CD4-positive, alpha-beta T cell treated with Interleukin-6 for 4 hours (primary cell): ENCODE results near the gene SATL1.
A peak's percentile ranks its signal among the peaks of the same experiment; 100 is the strongest.
"Not testable (repeated sequence)": the region's sequence is repeated elsewhere in the genome, so short reads cannot be mapped to it uniquely, and the experiment has no call there.

Experiments used
- DNase-seq: peaks from one replicate; pipeline ENCODE4 v3.0.0-alpha.2; 2020; ENCODE audit warnings: mixed read lengths

The SATL1 gene, protein sequence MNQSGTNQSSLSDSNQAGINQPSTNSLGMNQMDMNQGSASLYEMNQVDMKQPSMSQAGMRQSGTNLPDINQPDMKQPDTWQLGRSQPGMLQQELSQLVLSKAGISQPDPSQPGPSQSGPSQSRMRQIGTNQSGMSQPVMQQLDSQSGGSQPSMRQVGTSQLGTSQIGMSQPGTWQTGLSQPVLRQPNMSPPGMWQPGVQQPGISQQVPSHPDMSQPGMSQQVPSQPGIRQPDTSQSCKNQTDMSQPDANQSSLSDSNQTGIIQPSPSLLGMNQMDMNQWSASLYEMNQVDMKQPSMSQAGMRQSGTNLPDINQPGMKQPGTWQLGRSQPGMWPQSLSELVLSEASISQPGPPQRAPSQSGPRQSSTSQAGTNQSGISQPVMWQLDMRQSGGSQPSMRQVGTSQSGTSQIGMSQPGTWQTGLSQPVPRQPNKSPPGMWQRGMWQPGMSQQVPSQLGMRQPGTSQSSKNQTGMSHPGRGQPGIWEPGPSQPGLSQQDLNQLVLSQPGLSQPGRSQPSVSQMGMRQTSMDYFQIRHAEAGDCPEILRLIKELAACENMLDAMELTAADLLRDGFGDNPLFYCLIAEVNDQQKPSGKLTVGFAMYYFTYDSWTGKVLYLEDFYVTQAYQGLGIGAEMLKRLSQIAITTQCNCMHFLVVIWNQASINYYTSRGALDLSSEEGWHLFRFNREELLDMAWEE

DNA sequence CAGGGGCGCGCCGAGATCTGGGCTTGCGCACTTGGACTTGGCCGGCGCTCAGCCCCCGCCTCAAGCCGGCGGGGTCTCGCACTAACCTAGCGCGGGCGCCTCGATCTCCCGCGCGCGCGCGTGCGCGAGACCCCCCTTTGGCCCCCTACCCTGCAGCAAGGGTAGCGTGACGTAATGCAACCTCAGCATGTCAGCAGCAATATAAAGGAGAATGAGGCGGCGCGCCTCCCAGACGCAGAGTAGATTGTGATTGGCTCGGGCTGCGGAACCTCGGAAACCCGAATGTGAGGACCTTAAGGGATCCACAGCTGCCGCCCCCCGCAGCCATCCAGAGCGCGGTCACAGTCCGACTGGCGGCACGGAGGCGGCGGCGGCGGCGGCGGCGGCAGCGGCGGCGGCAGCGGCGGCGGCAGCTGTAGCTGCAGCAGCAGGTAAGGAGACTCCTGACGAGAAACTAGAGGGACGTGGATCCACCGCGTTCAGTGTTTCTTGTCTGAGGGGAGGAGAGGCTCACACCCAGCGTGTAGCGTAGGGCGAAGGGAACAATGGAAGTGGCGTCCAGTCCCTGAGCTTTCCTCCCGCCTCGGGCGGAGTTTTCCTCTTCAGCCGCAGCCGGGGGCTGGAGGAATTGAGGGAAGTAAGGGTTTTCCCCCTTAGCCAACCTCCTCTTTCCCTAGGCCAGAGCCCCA, at the start of gene SATL1, which contains the start of gene ZNF711:
Gene SATL1, minus strand, starts transcription at position 19 of the 689 bp plus-strand sequence. CDS start 134,811 bp downstream, outside the sequence.
Gene ZNF711, plus strand, starts transcription at position 231 of the 689 bp plus-strand sequence. CDS start 3,582 bp downstream, outside the sequence.
- DNase-seq, result peak; percentile 45

DNA sequence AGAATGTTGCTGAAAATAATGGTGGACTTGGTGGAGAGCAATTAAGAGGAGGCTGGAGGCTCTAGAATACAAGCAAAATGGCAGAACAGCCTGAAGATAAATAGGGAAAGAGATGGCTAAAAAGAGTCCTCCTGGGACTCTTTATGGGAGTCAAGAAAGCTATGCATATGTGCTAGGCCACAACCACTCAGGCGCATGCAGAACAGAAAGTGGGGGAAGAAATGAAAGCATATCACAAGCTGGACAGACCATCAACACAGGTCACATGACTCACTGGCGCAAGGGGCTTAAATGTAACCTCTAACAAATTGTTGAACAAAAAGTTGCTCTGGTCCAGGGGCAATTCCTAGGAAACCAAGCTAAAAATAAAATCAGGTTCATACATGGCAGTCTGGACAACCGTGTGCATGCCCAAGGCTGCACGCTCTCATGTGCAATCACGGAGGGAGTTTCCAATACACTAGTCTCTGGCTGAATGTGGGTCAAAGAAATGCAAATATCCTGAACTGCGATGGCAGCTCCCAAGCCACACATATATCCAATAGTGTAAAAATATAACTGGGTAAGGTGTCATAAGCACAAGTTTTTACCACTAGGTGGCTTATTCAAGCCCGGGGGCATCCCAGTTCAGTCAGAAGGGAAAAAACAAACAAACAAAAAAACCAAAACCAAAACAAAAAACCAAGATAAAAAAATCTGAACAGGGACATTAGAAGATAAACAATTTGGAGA, 45.6 kb upstream of the SATL1 start:
- no peak for DNase-seq

DNA sequence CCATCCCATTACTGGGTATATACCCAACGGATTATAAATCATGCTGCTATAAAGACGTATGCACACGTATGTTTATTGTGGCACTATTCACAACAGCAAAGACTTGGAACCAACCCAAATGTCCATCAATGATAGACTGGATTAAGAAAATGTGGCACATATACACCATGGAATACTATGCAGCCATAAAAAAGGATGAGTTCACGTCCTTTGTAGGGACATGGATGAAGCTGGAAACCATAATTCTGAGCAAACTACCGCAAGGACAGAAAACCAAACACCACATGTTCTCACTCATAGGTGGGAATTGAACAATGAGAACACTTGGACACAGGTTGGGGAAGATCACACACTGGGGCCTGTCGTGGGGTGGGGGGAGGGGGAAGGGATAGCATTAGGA, 41.7 kb upstream of the SATL1 start:
- not testable (repeated sequence) for DNase-seq

DNA sequence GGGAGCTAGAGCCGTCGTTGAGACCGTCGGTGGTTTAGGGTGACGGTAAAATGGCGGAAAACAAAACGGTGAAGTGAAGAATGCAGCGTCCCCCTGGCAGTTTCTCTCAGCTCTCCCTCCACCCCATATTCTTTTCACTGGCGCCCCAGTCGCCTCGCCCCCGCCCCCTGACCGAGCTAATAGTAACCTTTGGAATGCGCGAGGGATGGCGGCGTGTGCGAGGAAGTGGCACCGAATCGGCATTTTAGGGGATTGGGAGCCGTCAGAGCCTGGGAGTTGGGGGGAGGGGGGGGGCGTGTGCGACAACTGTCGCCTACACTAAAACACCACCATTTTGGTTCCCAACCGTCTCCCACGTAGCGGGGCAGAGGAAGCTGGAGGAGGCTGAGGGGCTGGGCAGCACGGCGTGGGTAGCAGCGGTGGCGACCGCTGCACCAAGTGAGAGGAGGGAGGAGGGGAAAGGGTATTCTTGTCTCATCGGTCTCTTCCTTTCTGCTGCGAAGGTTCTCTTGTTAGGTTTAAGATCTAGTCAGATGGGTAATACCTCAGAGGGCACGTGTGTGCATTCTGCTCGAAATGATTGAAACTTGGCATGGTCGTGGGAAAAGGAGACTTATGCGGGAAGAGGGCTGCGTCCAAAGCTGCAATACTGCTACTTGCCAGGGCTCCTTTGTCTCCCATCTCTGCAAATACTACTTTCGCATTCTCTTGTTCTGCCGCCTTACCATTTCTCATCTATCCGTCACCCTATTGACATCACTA, 1.1 kb upstream of the SATL1 start:
- DNase-seq, result peak; percentile 2

DNA sequence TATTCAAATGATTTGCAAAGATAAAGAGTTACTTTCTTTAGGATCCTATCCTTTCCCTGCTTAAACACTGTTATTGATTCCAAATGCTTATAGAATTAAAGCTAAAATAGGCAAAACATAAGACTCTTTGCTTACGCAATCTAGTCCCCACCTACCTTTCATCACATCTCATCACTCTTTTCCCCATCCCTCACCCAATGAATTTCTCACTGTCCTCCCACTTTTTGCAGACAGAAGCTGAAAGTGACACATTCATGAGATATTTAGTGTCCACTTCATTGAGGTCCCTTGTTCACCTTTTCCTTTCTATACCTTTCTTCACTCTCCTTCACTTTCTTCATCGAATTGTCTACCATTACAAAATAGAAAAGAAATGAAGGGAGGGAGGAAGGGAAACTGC, 424 bp downstream of the SATL1 start:
- DNase-seq, result no peak

DNA sequence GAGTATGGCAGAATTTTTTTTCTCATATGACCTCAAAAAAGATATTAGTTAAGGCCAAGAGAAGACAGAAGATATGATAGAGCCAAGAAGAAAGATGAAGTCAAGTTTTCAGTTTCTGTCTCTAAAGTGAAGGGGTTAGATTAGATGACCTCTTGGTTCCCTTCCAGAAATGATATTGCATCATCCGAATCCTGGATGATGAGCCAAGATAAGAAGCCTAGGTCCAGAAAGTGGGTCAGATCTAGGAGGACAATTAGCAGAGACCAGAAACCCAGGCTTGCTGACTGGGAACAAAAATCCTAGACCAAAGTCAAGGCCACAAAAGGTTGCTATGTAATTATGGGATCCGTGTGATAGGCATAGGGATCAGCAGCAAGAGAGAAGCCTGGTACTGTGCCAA, 20.2 kb downstream of the SATL1 start:
- no peak for DNase-seq

DNA sequence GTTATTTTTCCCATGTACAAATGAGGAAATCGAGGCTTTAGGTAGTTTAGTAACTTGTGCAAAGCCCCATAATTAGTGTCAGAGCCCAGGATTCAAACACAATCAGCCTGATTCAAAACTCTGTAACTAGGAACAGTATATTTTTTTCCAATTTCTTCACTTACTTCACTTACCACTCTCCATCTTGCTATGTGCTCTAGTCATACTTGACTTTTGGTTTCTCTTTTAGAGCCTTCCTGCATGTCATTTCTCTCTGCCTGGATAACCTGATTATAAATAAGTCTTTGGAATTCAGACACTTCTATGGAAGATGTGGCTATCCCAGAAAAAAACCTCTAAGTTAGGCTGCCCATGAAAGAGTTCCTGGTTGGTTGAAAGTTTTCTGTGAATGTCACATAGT, 22.2 kb downstream of the SATL1 start:
- no peak for DNase-seq

DNA sequence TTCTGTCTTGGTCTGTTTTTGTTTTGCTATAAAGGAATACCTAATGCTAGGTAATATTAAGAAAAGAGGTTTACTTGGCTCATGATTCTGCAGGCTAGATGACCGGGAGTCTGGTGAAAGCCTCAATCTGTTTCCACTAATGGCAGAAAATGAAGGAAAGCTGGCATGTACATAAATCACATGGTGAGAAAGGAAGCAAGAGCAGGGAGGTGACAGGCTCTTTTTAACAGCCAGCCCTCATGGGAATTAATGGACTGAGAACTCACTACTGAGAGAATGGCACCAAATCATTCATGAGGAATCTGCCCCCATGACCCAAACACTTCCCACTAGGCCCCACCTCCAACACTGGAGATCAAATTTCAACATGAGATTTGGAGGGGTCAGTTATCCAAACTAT, 27.6 kb downstream of the SATL1 start:
- DNase-seq, result no peak

DNA sequence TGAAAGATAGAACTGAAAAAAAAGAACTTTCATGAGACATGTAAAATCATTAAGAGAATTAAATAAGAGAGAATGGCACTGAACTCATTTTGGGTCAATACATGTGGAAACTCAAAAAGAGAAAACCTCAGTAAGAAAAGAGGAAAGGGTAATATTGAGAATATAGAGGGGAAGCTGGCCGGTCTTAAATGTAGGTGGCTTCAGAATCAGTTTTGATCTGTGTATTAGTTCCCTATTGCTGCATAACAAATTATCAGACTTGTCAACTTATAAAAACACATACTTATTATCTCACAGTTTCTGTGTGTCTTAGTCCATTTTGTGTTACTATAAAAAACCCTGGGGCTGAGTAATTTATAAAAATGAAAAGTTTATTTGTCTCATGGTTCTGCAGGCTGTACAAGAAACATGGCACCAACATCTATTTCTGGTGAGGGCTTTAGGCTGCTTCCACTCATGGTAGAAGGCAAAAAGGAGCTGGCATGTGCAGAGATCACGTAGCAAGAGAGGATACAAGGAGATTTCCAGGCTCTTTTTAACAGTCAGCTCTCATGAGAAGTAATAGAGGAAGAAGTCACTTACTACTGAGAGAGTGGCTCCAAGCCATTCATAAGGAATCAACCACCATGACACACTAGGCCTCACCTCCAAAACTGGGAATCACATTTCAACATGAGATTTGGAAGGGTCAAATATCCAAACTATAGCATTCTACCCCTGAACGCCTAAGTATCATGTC, 29.6 kb downstream of the SATL1 start:
- DNase-seq, result no peak

DNA sequence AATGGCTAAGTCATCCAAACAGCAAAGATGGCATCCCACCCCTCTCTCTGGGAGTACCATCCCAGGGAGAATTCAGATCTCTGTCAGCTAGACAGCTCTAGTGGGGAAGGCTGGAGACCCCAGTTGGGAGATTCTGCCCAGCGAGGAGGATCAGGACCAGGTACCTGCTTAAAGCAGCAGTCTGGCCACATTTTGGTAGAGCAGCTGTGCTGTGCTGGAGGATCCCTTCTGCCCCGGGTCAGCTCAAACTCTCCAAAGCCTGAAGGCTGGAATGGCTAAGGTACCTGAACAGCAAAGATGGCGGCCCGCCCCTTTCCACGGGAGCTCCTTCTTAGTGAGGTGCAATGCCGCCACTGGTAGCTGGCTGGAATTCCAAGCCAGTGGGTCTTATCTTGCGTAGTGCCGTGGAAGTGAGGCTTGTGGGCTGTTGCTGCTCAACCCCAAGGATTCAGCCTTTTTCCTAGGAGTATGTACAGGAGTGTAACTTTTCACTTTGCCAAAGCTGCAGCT, 40.1 kb downstream of the SATL1 start:
- no peak for DNase-seq

DNA sequence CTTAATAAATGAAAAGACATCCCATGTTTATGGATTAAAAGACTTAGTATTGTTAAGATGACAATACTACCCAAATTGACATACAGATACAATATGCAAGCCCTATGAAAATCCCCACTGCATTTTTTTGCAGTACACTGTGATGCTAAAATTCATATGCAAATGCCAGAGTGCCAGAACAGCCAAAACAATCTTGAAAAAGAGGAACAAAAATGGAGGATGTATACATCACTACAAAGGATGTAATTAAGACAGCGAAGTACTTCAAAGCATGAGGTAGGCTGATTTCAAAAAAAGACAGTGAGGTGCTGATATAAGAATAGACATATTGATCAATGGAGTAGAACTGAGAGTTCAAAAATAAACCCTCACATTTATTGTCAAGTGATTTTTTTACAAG, 47.3 kb downstream of the SATL1 start:
- DNase-seq, result no peak

DNA sequence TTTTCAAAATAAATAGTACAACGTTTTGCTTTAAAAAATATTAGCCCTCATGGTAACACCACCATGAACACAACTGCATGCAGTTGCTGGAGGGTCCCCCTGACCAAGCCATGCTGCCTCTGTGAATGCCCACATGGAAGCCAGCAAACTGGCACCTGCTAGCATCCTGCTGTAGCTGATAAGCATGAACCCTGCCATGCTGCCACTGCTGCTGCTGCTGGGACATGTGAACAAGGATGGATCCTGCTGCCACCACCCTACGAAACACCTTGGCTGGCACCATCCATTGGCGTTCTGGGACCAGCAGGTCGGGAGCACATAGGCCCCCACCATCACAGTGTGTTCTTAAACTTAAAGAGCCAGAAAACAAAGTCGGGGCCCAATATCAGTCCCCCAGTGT, 83.9 kb downstream of the SATL1 start:
- DNase-seq, result no peak

DNA sequence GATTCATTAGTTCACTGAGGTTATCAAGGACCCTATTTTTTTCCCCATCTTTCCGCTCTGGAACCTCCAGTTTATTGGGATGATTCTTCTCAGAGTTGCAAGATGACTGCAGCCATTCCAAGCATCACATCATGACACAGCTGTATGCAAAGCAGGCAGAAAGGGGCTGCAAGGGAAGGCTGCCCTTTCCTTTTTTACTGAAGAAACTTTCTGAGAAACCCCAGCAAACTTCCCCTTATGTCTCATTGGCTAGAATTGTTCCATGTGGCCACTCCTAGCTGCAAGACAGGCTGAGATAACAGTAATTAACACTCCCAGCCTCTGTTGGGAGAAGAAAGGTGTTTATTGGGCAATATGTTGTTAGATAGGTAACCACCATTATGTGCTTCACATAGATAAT, 102.6 kb downstream of the SATL1 start:
- no peak for DNase-seq

DNA sequence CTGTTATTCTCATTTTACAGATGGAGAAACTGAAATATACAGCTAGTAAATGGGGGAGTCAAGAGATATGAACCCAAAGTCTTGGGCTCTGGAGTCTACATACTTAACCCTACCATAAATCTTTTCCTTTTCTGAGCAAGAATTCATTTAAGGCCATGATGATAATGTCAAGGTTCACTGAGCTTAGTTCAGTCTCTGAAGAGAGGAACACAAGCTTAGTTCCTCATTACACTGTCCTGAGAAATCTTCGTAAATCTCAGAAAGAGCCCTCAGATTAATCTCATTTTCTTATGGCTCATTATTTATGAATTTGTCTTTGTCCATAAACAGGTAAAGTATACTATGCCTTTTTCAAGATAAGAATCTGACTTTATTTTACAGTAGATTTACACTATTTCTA, 104.2 kb downstream of the SATL1 start:
- DNase-seq, result no peak

DNA sequence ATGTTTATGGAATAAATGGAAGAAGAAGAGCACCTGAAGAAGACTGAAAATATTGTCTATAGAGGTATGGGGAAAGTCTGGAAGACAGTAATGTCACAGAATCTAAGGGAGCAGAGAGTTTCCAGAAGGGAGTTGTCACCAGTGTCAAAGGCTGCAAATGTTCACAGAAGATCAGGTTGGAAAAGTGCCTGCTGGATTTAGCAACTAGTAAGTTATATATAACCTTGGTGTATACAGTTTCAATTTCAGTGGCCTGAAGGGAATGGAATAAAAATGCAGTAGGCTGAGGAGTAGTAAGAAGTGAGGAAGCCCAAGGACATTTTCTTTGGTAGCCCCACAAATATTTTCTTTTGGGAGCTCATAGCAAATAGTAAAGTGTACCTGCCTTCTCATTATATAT, 107.2 kb downstream of the SATL1 start:
- no peak for DNase-seq

DNA sequence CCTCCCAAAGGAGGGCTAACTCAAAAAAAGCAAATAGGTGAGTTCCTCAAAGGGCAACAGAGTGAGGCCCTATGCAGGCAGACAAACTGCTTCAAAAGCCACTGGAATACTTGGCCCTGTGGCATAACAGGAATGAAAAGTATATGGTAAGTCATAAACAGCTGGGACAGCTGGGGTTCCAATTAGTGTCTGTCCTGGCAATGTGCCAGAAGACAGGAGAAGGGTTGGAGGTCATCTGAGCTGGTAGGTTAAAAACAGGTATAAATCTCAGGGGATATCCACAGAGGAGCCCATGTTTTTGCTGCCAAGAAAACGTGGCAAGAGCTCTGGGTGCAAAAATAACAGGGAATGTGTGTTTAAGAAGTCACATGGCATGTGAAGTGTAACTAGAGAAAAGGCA, 128.3 kb downstream of the SATL1 start:
- DNase-seq, result no peak

DNA sequence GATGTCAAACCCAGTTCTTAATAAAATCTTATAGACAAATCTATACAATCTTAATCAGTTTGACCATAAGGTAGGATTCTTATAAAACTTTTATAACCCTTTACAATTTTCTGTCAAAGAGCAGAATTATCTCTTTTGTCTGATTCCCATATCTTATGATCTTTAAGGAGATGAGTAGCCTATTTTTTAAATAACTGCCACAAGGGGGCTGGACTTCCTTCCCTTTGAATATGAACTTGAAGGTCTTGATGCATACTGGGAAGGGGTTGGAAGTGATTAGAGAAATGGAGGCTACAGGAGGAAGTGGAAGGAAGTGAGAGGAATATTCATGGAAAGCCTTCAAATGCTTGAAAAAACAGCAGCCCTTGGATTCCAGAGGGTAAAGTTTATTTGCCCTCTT, 128.8 kb downstream of the SATL1 start:
- DNase-seq, result no peak

DNA sequence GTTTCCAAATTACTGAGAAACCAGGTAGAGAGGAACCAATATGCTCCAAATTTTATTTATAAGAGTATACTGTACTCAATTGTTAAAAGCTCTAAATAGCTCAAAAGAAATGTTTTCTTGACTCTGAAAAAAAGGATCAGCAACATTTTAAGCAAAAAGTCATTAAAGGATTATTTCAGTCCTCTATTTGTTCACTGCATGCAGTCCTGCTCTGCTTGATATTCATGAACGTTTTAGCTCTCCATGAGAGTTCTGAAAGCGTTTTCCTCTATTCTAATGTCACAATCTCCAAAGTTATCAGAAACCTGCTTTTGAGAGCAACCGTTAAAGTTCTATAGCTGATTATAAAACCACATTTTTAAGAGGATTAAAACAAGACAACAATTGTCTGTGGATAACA, 129.4 kb downstream of the SATL1 start:
- DNase-seq, result no peak

DNA sequence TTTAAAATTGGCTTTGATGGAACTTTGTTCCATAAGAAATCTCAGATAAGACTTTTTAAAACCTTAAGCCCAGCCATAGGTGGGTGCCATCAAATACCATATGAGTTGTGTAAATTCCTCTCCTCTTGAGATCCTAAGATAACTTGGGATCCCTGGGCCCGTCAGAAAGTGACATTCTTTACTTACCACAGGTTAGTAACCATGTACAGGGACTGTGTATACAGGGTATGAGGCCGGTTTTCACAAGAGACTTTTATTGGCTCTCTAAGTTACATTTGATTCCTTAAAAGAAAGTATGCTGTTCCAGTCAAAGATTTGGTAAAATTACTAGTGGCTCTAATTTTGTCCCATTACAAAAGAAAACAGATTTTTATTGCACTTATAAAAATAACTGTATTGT, 129.8 kb downstream of the SATL1 start:
- no peak for DNase-seq

DNA sequence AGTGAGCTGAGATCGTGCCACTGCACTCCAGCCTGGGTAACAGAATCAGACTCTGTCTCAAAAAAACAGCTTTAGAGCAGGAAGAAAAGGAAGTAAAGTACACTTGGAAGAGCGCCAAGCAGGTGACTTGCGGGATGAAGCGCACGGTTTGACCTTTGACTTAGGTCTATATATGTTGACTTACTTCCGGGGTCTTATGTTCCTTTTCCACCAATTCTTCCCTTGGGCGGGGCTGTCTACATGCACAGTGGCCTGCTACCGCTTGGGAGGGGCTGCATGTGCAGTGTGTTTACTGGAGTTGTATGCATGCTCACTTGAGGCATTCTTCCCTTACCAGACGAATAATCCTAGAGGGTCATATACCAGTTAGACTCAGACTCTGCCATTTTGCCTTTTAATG, 131.3 kb downstream of the SATL1 start:
- DNase-seq, result no peak

DNA sequence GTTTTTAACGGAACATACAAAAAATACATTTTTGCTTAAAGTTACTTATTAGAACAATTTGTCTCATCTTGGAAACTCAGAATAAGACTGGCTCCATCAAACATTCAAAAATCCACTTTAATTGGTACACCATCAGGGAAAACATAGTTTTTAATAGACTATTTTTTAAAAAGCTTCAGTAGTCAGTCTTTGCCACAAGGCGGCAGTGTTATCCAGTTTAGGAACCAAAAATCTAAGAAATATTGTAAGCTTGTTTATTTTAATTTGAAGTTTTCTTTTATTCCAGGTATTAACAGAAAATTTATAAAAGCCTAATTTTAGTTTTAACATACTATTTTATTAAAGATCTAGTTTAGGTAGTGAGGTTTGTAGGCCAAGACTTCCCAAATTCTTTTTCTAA, 132.2 kb downstream of the SATL1 start:
- no peak for DNase-seq
